HG03025 (cell line): Measurements from ENCODE around the gene SUFU.

Experiments used
- ATAC-seq: cut with Tn5 transposase; IDR thresholded peaks from one replicate; pipeline ENCODE4 v1.9.1; 2021; ENCODE audit warnings: mild to moderate bottlenecking, moderate library complexity; ENCODE audit not compliant: unreplicated experiment, low FRiP score

The SUFU gene

DNA sequence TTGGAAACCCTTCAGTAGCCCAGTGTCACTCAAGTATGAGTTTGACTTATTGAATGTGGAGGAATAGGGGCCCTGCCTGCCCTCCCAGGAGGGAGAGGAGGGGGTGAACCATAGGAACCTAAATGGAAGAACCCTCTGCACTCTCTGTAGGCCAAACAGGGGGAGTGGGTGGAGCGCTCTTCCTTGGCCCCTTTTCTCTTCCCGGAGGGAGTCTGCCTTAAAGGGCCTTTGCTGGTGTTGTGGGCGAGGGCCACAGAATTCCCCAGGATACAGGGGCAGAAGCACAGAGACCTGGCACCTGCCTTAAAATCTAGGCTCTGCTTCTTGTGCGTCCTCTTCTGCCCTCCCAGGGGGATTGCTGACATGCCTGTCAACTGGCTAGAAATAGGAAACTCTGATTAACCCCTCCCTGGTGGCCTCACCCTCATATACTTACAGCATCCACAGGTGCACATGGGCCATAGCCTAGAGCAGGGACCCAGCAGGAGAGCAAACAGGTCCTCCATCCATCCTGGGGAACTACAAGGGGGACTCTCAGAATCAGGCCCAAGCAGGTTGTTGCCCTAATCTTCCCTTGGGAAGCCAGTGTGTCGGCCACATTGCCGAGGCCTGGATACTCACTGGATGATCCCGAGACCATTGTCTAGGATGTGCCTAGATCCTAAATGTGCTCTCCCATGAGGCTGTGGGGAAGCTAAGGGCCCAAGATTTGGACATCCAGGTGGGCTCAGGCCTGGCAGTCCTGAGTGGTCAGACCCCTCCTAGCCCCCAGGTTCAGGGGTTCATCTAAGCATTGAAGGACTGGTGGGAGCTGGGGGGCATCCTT lies 143.9 kb downstream of the SUFU start:
- no peak for ATAC-seq

DNA sequence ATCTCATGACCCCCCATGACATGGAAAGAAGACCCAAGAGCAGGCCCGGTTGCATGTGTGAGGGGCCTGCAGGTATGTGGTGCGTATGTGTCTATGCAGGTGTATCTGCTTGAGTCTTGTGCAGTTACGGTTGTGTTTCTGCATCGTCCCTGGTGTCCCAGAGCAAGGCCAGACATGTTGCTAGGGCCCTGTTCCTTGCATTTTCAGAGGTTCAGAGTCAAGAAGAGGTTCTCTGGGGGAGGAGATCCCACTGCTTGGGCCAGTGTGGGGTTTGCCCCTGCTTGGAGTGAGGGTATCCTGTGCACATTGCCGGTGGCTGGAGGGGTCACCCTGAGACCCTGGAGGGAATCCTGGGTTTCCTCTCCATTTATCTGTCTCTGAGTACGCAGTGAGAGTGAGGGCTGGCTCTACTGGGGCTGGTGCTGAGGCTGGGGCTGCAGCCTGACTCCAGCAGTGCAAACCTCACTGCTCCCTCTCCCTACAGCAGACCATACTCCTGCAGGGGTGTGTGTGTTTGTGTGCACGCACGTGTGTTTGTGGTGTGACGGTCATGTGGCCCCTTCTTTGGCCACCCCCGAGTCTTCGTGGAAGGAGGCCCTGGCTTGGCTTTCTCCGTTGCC lies 144.6 kb downstream of the SUFU start:
- no peak for ATAC-seq

DNA sequence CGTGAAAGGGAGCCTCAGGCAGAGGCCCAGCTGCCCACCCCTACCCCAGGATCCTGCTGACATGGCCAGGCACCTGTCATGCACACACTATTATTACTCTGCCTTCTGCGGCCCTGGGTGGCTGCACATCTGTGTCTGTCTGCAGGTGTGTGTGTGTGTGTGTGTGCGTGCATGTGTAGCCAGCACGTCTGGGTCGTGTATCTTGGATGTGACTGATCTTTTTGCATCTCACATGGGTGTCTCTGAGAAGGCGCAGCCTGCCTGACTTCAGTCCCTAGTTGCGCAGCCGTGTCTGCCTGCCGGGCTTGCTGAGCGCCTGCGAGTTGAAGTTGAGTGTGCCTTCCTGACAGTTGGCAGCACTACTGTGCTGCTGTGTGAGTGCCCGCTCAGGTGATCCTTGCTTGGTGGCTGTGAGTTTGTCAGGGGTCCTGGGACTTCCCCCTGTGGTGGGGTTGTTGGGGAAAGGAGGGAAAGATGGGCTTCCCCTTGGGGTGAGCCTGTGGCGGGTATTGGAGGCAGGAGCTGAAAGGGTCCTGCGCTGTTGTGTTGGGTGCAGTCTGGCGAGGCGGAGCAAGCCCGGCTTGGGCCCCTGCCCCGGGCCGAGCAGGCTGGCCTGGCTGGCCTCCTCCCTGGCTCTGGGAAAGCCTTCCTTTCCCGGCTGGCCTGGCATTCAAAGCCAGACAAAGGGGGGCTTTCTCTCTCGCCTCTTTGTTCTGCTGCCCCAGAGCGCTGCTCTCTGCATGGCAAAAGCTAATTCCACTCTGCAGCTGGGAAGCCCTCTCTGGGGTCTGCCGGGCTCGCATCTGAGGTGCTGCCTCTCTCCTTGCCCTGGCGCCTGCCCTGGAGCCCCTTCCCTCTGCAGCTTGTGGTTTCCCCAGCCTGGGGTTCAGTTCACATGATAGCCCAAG lies 145.4 kb downstream of the SUFU start:
- ATAC-seq, result no peak

DNA sequence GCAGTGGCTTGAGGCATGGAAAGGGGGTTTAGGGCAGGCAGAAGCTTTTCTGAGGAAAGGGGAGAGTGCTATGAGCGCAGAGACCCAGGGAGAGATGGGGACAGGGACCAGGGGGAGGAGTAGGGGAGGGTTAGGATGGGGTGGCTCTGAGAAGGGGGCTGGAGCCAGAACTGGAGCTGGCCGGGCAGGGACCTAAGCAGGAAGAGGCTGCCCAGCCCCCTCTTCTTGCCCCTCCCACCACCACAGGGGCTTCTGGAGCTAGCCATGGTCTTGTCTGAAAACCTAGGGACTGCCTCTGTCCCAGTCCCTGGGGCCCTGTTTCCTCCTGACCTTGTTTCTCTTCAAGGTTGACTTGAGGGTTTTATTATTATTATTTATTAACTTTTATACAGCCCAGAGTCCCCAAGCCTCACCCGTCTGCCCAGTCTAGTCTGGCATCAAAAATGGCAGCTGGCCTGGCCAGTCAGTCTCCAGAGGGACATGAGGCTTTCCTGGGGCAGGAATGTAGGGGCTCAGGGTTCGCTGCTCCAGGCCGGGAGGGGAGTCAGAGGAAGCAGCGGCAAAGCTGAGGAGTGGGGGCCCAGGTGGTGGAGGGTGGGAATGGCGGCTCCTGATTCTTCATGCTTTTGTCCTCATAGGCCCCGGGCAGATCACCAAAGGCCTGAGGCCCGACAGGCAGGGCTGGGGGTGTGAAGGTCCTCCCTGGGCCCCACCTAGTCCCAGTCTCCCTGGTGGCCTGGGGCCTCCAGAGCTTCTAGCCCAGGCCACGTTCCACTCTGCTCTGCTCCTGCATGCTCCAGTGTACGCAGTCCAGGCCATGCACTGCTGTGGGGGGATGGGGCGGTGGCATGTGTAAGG lies 146.3 kb downstream of the SUFU start:
- ATAC-seq, result no peak

DNA sequence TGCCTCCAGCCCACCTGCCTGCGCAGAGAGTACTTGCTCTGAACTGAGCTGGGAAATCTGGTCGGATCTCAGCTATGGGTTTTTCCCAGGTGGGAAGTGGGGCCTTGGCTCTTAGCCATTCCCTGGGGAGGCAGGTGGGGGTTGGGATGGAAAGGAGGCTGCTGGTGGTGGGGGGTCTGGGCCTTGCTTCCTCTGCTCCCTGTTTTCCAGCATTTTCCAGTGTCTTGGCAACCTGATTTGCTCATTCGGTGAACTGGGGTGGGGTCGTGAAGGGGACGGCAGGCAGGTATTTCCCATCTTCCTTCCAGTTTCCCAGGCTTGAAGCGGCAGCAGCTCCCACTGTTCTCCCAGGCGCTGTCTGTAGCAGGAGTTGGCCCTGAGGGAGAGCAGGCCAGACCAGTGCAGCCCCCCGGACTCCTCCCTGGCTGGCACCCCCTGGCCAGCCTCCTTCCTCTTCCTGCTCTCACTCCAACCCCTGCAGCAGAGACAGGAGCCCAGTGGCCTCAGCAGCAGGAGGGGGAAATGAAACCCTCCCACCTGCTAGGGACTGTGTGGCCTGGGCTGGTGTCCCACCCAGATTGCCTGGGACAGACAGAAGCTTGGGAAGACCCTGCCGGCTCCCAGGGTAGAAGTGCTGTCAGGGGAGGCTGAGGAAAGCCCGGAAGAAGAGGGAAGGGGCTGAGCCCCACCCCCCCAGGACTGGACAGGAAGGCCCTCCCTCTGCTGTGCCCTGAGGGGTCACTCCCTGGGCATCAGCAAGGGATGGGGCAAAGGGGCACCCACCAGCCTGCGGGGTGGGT lies 147.1 kb downstream of the SUFU start:
- ATAC-seq, result no peak

DNA sequence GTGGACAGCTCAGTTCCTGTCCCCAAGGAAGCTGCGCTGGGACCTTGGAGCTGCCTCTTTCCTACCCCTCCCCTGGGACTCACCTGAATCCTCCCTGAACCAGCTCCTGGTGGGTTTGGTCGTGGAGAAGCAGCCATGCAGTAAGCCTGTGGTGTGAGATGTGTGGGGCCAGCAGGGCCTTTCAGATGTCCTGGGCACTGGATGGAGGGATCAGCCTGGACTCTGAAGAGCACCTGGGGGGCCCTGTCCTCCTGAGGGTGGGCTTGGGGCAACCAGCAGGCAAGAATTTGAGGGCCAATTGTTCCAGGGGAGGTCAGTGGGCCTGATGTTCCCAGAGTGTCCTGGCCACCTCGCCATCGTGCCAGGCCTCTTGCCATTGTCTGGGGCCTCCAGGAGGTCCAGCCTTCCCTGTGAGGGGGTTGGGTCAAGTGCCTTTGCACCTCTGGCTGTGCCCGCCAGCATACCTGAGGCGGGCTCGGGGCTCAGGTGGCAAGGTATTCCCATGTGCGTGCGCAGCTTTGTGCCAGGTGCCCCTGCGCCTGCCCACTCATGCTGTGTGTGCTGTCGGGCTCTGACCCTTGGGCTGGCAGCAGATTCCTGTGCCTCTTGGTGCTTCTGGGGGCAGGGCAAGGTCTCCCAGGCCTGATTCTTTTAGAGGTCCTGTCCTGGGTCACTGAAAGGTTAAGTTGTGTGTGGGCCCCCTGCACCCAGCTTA lies 147.8 kb downstream of the SUFU start:
- no peak for ATAC-seq

DNA sequence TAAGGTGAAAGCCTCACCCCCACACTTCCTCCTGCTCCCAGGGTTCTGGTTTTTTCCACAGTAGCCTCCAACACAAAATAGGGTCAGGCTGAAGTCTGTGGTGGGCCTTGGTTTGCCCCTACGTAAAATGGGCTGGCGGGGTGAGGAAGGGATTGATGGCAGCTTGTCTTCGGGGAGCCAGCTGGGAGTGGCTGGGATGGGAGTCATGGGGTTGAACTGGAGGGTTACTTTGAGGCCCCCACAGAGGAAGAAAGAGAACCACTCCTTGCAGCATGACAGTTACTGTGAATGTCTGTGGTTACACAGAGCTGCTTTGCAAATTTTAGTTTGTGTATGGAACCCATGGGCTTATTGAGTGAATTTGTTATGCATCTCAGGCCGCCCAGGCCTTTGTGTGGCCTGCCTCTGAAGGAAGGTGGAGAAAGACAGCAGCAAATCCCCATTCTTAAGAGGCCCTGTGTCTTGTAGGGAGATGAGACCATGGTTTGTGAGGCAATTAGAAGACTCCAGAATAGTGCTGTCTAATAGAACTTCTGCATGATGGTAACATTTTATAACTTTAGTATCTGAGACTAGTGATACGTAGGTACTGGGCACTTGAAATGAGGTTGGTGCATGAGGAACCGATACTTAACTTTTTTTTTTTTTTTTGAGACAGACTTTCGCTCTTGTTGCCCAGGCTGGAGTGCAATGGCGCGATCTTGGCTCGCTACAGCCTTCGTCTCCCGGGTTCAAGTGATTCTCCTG lies 148.6 kb downstream of the SUFU start:
- ATAC-seq, result no peak

DNA sequence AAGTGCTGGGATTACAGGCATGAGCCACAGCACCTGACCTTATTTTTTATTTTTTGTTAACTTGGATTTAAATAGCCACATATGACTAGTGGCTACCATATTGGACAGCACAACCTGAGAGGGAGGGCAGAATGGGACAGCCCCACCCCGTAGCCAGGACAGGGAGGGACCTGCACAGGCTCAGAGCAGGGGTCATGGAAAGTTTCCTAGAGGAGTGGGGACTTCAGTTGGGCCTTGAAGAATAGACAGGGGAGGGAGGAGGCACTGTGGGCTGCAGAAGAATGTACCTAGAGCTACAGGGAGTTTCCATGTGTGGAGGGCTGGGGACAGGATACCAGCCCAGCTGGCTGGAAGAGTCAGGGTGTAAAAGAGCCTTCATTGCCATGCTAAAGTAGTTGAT lies 149.3 kb downstream of the SUFU start:
- ATAC-seq, result no peak

DNA sequence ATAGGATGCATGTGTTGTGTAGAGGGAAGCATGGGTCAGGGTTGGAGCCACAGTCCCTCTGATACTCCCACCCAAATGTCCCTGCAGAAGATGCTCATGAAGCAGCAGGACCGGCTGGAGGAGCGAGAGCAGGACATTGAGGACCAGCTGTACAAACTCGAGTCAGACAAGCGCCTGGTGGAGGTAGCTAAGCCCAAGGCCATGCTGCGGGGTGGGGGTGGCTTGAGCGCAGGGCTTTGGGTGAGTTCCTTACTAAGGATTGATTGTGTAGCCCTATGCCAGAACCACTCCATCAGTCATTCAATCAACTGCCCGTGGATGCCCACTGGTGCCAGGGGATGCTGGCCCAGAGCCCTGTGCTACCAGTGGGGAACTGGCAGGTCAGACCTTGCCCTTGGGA lies 150.8 kb downstream of the SUFU start:
- no peak for ATAC-seq

DNA sequence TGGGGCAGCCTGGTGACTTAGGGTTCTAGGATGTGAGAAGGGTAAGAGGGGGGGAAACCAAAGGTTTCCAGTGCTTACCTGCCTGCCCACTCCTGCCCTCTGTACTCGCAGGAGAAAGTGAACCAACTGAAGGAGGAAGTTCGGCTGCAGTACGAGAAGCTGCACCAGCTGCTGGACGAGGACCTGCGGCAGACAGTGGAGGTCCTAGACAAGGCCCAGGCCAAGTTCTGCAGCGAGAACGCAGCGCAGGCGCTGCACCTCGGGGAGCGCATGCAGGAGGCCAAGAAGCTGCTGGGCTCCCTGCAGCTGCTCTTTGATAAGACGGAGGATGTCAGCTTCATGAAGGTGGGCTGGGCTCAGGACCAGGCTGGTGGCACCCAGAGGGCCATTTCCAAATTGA lies 151.2 kb downstream of the SUFU start:
- no peak for ATAC-seq

DNA sequence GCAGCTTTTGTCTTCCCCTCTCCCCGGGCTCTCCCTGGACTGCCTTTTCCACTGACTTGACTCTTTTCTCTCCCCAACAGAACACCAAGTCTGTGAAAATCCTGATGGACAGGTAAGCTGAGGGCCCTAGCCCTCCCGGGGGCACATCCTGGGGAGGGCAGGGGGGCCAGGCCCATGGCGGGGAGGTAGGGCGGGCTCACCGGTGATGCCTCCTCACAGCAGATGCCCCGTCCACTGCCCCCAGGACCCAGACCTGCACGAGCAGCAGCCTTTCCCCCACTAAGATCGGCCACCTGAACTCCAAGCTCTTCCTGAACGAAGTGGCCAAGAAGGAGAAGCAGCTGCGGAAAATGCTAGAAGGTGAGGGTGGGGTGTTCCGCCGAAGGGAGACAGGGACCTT lies 152.3 kb downstream of the SUFU start:
- no peak for ATAC-seq

DNA sequence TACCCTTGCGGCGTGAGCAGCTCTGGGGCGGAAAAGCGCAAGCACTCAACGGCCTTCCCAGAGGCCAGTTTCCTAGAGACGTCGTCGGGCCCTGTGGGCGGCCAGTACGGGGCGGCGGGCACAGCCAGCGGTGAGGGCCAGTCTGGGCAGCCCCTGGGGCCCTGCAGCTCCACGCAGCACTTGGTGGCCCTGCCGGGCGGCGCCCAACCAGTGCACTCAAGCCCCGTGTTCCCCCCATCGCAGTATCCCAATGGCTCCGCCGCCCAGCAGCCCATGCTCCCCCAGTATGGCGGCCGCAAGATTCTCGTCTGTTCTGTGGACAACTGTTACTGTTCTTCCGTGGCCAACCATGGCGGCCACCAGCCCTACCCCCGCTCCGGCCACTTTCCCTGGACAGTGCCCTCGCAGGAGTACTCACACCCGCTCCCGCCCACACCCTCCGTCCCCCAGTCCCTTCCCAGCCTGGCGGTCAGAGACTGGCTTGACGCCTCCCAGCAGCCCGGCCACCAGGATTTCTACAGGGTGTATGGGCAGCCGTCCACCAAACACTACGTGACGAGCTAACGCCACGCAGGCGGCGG lies 153.1 kb downstream of the SUFU start:
- ATAC-seq, result no peak

DNA sequence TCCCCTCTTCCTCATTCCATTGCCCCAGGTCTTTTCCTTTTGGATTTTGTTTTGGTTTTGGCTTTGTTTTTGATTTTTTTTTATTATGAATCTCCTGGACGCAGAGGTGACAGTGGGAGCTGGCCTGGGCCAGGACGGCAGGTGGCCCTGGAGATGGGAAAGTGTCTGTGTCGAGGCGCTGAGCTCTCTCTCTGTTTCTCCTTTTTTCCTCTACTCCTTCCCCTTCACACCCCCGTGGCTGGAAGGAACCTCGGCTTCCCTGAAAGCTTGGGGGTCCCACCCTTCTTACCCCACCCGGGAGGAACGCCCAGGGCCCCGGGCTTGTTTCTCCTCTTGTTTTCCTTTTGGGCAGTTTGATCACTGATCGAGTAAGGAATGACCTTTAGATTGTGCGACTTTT lies 153.7 kb downstream of the SUFU start:
- no peak for ATAC-seq

DNA sequence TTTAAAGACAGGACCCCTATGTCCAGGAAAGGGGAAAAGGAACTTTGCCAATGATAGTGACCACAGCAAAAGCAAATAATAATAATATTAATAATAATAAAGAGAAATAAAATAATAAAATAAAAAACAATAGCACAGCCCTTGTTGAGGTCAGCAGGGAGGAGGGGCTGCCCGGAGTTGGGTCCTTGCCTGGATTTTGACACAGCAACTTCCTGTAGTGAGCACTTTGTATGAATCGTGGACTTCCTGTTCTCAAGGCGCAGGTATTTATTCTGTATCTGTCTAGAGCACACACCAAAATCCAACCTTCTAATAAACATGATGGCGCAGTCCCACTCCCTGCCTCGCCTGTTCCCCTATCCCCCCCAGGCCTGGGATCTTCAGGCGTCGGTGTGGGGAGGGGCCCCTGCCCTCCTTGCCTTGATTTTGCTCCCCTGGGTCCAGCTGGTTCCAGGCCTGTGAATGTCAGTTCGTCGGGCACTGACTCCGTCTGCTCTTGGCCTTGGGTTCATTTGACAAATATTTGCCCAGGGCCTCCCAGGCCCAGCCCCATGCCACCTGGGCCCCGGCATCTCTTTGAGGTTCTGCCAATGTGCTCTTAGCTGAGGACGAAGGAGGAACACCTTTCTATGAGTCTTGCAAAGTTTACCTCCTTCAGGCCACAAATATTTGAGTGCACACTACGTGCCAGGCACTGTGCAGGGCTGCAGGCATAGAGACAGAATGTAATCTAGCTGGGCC lies 154.4 kb downstream of the SUFU start:
- no peak for ATAC-seq

DNA sequence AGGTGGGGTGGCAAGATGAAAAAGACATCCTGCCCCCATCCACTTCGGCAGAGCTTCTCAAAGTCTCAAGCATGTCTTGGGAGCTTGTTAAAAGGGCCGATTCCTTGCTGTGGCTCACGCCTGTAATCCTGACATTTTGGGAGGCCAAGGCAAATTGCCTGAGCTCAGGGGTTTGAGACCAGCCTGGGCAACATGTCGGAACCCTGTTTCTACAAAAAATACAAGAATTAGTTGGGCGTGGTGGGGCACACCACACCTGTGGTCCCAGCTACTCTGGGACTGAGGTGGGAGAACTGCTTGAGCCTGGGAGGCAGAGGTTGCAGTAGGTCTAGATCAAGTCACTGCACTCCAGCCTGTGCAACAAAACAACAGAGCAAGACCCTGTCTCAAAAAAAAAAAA lies 155.0 kb downstream of the SUFU start:
- no peak for ATAC-seq

DNA sequence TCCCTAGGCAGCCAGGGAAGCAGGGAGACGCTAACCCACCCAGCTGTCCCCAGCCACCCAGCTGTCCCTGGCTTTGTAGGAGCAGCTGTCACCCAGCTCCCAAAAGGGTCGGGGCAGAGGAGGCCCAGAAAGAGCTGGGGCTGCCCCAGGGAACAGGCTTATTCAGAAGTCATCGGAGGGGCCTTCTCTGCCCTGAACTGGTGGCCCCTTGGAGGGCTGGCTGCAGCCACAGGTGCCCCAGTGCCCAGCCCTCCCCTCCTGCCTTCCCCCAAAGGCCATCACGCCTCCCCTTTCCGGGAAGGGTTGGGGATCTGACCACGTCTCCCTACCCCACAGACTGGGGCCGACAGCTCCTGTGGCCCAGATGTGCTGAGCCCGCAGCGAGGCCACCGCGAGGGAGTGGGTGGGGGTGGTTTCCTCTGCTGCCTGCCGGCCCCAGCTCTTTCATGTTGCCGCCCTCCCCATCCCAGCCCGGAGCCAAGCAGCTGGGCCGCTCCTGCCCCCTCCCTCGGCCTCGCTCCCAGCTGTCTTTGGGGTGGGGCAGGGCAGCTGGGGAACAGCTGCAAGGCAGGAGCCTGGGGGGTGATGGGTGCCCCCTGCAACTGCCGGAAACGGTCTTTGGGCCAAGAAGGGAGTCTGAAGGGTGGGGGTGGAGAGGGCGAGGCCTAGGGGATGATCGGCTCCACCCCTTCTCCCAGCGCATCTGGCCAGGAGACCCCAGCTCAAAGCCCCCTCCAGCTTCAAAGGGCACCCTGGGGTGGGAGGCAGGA lies 157.3 kb downstream of the SUFU start:
- peak; percentile 72 for ATAC-seq

DNA sequence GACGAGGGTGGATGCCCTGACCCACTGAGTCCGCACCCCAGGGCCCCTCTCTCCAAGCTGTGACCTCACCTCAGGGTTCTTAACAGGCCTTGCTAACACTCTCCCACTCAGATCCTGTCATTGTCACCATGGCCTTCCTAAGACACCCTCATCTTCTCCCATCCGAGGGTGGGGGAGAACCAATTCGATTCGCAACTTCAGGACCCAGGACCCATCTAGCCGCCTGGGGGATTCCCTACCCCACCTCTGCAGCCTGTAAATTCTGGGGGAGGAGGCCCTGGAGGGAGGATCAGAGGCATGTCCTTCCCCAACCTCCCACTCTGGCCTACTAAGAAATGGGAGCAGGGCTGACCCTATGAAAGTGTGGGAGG lies 157.9 kb downstream of the SUFU start:
- ATAC-seq, result peak; percentile 13
